ENCODE data around the gene SRXN1.

GRCh38 chr20:699811-700338 is 46.9 kb upstream of the SRXN1 start:
- no peak for TF ChIP-seq CTCF (IDR thresholded peaks at IDR 0.05; ENCODE audit: low read length)
- no peak for TF ChIP-seq EZH2 (IDR thresholded peaks at IDR 0.05; ENCODE audit: borderline replicate concordance, low read length)

All from OCI-LY1 (cell line).